ENCODE data around the gene EFCAB12. TPM values are rescaled to one million over a fixed set of nuclear protein-coding genes. Genes with fewer than 3 reads are reported as not detected.
A peak's percentile ranks its signal among the peaks of the same experiment; 100 is the strongest.

EFCAB12 gene
- total RNA-seq (2021; fragmentation: NEBNext Ultra II Directional; extraction: Animal tissue kit (Norgen Biotek cat#: 25700)), result 0.75 and 0.99 TPM in 2 replicates
- polyA plus RNA-seq (2011; rRNA removed), result 0.60 and 0.71 TPM in 2 replicates
- 0.54 TPM for polyA plus RNA-seq (2011; cell fraction: cytosol; rRNA removed)
- polyA plus RNA-seq (2011; cell fraction: nucleus; rRNA removed), result 2.1 TPM
- polyA plus RNA-seq (2012, experiment 1 of 2), result 0.88 to 1.4 TPM (median 1.2 TPM) in 4 replicates
- polyA plus RNA-seq (2012, experiment 2 of 2), result 0.38 TPM
- 0.51 TPM for polyA plus RNA-seq (2013, experiment 1 of 2)
- 0.33 TPM for polyA plus RNA-seq (2013, experiment 2 of 2)
- polyA minus RNA-seq (2011; rRNA and poly(A)+ RNA removed), result 0.37 and 1.3 TPM in 2 replicates
- polyA minus RNA-seq (2011; cell fraction: cytosol; rRNA and poly(A)+ RNA removed), result not detected
- polyA minus RNA-seq (2011; cell fraction: nucleus; rRNA and poly(A)+ RNA removed), result 0.70 TPM
- long read RNA-seq, experiment 1, result 0 reads
- long read RNA-seq, experiment 2, result 0 reads

DNA sequence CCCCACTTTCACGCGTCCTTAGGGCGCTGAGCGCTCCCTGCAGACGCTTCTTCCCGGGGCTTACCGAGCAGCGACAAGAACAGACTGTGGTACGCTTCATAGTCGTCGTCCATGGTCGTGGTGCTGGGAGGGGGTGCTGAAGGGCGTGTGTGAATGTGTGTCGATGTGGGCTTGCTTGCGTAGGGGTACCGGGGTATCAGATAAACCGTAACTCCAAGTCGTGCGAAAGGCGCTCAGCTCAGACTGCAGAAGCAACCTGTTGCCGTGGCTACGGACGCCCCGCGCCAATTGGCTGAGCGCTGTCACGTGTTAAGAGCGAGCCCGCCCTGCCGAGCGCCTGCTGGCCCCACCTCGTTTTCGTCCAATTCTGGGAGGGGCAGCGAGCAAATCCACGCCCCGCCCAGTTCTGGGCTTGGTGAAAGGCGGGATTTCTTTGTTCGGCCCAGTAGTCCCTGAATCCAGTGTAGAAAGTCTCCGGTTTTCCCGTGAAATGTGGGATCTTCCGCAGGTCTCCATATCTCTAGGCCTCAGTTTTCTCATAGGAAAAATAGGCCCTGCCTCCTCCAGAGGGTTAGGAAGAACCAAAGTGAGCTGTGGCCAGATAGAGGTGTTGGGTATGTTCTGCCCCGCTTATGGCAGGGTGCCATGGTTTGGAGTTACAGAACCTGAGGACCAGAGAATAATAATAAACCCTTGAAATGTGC, at the start of gene EFCAB12:
EFCAB12 (minus strand) TSS at position 261 of the 704 bp plus-strand sequence; CDS start at position 113, 148 bp downstream.
- Histone ChIP-seq H4K5ac (ENCODE audit: insufficient read length, low read depth, low read length) (peak within 1 kb of the TSS; percentile 55), H3K23ac (ENCODE audit: insufficient read length) (no peak within 1 kb of the TSS), H3K14ac (ENCODE audit: insufficient read length) (no peak within 1 kb of the TSS), H2BK12ac (ENCODE audit: low read depth, low read length) (no peak within 1 kb of the TSS), H3K79me2 (ENCODE audit: control insufficient read depth in 1 of 2, insufficient read depth in 2 of 2, low read length in 2 of 2) (no peaks in the 10 kb centered on the region), H2AK5ac (ENCODE audit: low read depth, low read length) (0 out of 2 replicates have a peak within 1 kb of the TSS, but pooled peaks have one; percentile 11), H3K4me2 (ENCODE audit: insufficient read depth in 1 of 2, low read depth in 2 of 2, low read length in 2 of 2) (peak within 1 kb of the TSS; percentile 84 to 99), H3K18ac (ENCODE audit: extremely low read depth, low read length) (no peak within 1 kb of the TSS; the same call in 1 of the 2 replicates), H3K9me3 (ENCODE audit: insufficient read depth in 2 of 2, low read depth in 1 of 2, low read length in 1 of 2) (no peaks in the 10 kb centered on the region), H2BK5ac (ENCODE audit: low read depth, low read length) (peak within 1 kb of the TSS; percentile 77), H4K8ac (ENCODE audit: extremely low read depth, insufficient read depth, low read length) (no peak within 1 kb of the TSS; the same call in 1 of the 2 replicates), H3K36me3 (ENCODE audit: control insufficient read depth in 2 of 4, insufficient read depth in 4 of 4, low read length in 3 of 4) (peaks cover 15 to 26% (median 23%) of the 10 kb centered on the region in 4 experiments; a peak in 7 of 8 replicates), H2BK15ac (ENCODE audit: low read length) (no peak within 1 kb of the TSS; the same call in 1 of the 2 replicates), H4K91ac (replicated peaks; ENCODE audit: insufficient read length, low read length) (peak within 1 kb of the TSS; percentile 38), H3K23me2 (ENCODE audit: low read depth, low read length) (peaks cover 3% of the 10 kb centered on the region), H3K79me1 (ENCODE audit: low read depth, low read length) (no peaks in the 10 kb centered on the region), H2BK120ac (replicated peaks; ENCODE audit: low read depth, low read length) (no peak within 1 kb of the TSS), H3K27me3 (replicated peaks in 1 of 4; ENCODE audit: control insufficient read depth in 3 of 4, extremely low read depth in 1 of 4, insufficient read depth in 3 of 4, low read length in 3 of 4) (peaks cover 0 to 10% (median 8%) of the 10 kb centered on the region in 4 experiments; a peak in 5 of 7 replicates), H2AFZ (ENCODE audit: low read length) (peak within 1 kb of the TSS; percentile 63; the same call in 1 of the 2 replicates), H3K27ac (ENCODE audit: low read depth, low read length) (peak within 1 kb of the TSS; percentile 75), H3K4ac (replicated peaks; ENCODE audit: insufficient read length, low read depth, low read length) (no peak within 1 kb of the TSS), H3K4me3 (ENCODE audit: extremely low read depth in 1 of 4, insufficient read depth in 2 of 4, low read depth in 3 of 4, low read length in 4 of 4) (peak within 1 kb of the TSS; percentile 41 to 73 (median 60)), H3K4me1 (replicated peaks in 1 of 4; ENCODE audit: control insufficient read depth in 3 of 4, insufficient read depth in 4 of 4, low read length in 3 of 4) (peaks cover 7 to 31% (median 15%) of the 10 kb centered on the region in 4 experiments), H2BK20ac (ENCODE audit: low read length) (peak within 1 kb of the TSS; percentile 21; the same call in 1 of the 2 replicates), H4K20me1 (replicated peaks in 1 of 2; ENCODE audit: control insufficient read depth in 1 of 2, insufficient read depth in 2 of 2, low read length in 2 of 2) (peaks cover 0 to 1% of the 10 kb centered on the region in 2 experiments), H3K56ac (replicated peaks; ENCODE audit: insufficient read length, low read depth, low read length) (no peak within 1 kb of the TSS), H3K9ac (replicated peaks in 1 of 4; ENCODE audit: extremely low read depth in 1 of 4, low read depth in 3 of 4, low read length in 3 of 4) (peak within 1 kb of the TSS in 3 of 4 experiments; percentile 54 to 68 (median 57); a peak in 5 of 7 replicates)
- 6% methylated on average over 42 of the region's 42 CpGs; no CpG with 5 or more reads in 1 of the 2 experiments for WGBS, 2 experiments (ENCODE audit: extremely low coverage in 1 of 2, insufficient coverage in 1 of 2, insufficient read length in 1 of 2, insufficient replicate concordance in 2 of 2, low coverage in 1 of 2, low lambda C conversion rate in 2 of 2, missing lambda C conversion rate in 1 of 2)
- POLR2A ChIA-PET (ENCODE audit: partially characterized antibody), result interaction anchor here (0.7 to 5.7 kb wide), 9 partner anchors 10 to 113 kb away, joined by 3 to 61 read pairs (median 7); partner anchors contain the start of genes IFT122 and MBD4
- CTCF ChIA-PET (ENCODE audit: partially characterized antibody), result interaction anchor here (0.6 to 2.6 kb wide), 9 partner anchors 10 to 369 kb away, joined by 3 to 9 read pairs (median 5); no protein-coding TSS in a partner anchor
- FAIRE-seq (no peak), DNase-seq (ENCODE audit: low read depth in 1 of 2, low spot score in 2 of 2) (peak; percentile 89 to 98)
- TF ChIP-seq, protein P1, sequence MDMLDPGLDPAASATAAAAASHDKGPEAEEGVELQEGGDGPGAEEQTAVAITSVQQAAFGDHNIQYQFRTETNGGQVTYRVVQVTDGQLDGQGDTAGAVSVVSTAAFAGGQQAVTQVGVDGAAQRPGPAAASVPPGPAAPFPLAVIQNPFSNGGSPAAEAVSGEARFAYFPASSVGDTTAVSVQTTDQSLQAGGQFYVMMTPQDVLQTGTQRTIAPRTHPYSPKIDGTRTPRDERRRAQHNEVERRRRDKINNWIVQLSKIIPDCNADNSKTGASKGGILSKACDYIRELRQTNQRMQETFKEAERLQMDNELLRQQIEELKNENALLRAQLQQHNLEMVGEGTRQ (IDR thresholded peaks at IDR 0.05; ENCODE audit: low read length), result peak; percentile 90
- TF ChIP-seq SP2 (IDR thresholded peaks at IDR 0.05; ENCODE audit: low read length), result no peak
- TF ChIP-seq, protein P2, sequence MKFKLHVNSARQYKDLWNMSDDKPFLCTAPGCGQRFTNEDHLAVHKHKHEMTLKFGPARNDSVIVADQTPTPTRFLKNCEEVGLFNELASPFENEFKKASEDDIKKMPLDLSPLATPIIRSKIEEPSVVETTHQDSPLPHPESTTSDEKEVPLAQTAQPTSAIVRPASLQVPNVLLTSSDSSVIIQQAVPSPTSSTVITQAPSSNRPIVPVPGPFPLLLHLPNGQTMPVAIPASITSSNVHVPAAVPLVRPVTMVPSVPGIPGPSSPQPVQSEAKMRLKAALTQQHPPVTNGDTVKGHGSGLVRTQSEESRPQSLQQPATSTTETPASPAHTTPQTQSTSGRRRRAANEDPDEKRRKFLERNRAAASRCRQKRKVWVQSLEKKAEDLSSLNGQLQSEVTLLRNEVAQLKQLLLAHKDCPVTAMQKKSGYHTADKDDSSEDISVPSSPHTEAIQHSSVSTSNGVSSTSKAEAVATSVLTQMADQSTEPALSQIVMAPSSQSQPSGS (IDR thresholded peaks at IDR 0.05; ENCODE audit: low read length), result no peak
- no peak for TF ChIP-seq RFX5 (IDR thresholded peaks at IDR 0.05; ENCODE audit: borderline replicate concordance, low read depth, low read length)
- TF ChIP-seq KDM1A (IDR thresholded peaks at IDR 0.05; ENCODE audit: borderline replicate concordance, low read length), result no peak
- TF ChIP-seq POLR2A (IDR thresholded peaks at IDR 0.05; ENCODE audit: control extremely low read depth in 1 of 2, low read depth in 2 of 2, low read length in 2 of 2), result peak in 1 of 2 experiments; percentile 73; a peak in 2 of 3 replicates
- TF ChIP-seq CREB1 (IDR thresholded peaks at IDR 0.05), result no peak

All from H1 (cell line).